ENCODE measurements around the gene PIK3R2.
"Not testable (repeated sequence)": the region's sequence is repeated elsewhere in the genome, so short reads cannot be mapped to it uniquely, and the experiment has no call there.

Gene PIK3R2

GRCh38 chr19:18152817-18153555 is at the start of gene PIK3R2:
Gene PIK3R2, plus strand, starts transcription at chr19:18153163. Its CDS starts 2,717 bp downstream, at chr19:18155880.
- DNase-seq, result peak; percentile 99

- no peak for DNase-seq
Observed at GRCh38 chr19:18104793-18105131, 48.2 kb upstream of the PIK3R2 start.

- not testable (repeated sequence) for DNase-seq
Observed at GRCh38 chr19:18105259-18105658, 47.7 kb upstream of the PIK3R2 start.

GRCh38 chr19:18107235-18107634 is 45.7 kb upstream of the PIK3R2 start:
- DNase-seq, result no peak

GRCh38 chr19:18108897-18109296 is 44.1 kb upstream of the PIK3R2 start:
- DNase-seq, result no peak

GRCh38 chr19:18109341-18109732 is 43.6 kb upstream of the PIK3R2 start:
- DNase-seq, result no peak

- DNase-seq, result peak; percentile 58
Observed at GRCh38 chr19:18109733-18110608, 43.0 kb upstream of the PIK3R2 start.

- DNase-seq, result no peak
Observed at GRCh38 chr19:18110609-18111232, 42.2 kb upstream of the PIK3R2 start.

GRCh38 chr19:18112989-18113478 is 39.9 kb upstream of the PIK3R2 start:
- DNase-seq, result peak; percentile 83

GRCh38 chr19:18113827-18114226 is 39.1 kb upstream of the PIK3R2 start:
- DNase-seq, result no peak

- no peak for DNase-seq
Observed at GRCh38 chr19:18114483-18114882, 38.5 kb upstream of the PIK3R2 start.

GRCh38 chr19:18117364-18117691 is 35.6 kb upstream of the PIK3R2 start:
- DNase-seq, result no peak

- DNase-seq, result peak; percentile 97
Observed at GRCh38 chr19:18117692-18118378, 35.1 kb upstream of the PIK3R2 start.

- DNase-seq, result no peak
Observed at GRCh38 chr19:18118420-18119012, 34.4 kb upstream of the PIK3R2 start.

GRCh38 chr19:18119013-18119716 is 33.8 kb upstream of the PIK3R2 start:
- peak; percentile 47 for DNase-seq

GRCh38 chr19:18119717-18120105 is 33.3 kb upstream of the PIK3R2 start:
- peak; percentile 72 for DNase-seq

GRCh38 chr19:18120127-18120526 is 32.8 kb upstream of the PIK3R2 start:
- DNase-seq, result no peak

GRCh38 chr19:18121166-18121565 is 31.8 kb upstream of the PIK3R2 start:
- no peak for DNase-seq

GRCh38 chr19:18122424-18122823 is 30.5 kb upstream of the PIK3R2 start:
- DNase-seq, result no peak

GRCh38 chr19:18122860-18123795 is 29.8 kb upstream of the PIK3R2 start:
- no peak for DNase-seq

- DNase-seq, result no peak
Observed at GRCh38 chr19:18123819-18124218, 29.1 kb upstream of the PIK3R2 start.

Data from activated CD8-positive, alpha-beta memory T cell treated with anti-CD3 and anti-CD28 coated beads, Interleukin-2, amount 50 U/mL, for 4 hours (primary cell).